Measurements from ENCODE around the gene UBIAD1. TPM values are rescaled to one million over a fixed set of nuclear protein-coding genes. Genes with fewer than 3 reads are reported as not detected.

Gene UBIAD1
- total and polyA plus RNA-seq, 2 of the 13 experiments (the other 11 are each of a cell fraction or from before 2014, with no cell fraction given): 16.9 to 20.4 TPM

- TF ChIP-seq, protein P1, sequence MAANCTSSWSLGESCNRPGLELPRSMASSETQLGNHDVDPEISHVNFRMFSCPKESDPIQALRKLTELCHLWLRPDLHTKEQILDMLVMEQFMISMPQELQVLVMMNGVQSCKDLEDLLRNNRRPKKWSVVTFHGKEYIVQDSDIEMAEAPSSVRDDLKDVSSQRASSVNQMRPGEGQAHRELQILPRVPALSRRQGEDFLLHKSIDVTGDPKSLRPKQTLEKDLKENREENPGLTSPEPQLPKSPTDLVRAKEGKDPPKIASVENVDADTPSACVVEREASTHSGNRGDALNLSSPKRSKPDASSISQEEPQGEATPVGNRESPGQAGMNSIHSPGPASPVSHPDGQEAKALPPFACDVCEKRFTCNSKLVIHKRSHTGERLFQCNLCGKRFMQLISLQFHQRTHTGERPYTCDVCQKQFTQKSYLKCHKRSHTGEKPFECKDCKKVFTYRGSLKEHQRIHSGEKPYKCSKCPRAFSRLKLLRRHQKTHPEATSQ (CRISPR knock-in tag; IDR thresholded peaks at IDR 0.05; ENCODE audit: borderline replicate concordance): no peak
- no peak for TF ChIP-seq NCOA5 (CRISPR knock-in tag; IDR thresholded peaks at IDR 0.05)
- no peak for TF ChIP-seq CSRNP2 (CRISPR knock-in tag; conservative IDR thresholded peaks at IDR 0.05; ENCODE audit: low read depth)
- no peak; the same call in 1 of the 2 replicates for TF ChIP-seq ELF4 (CRISPR knock-in tag; IDR thresholded peaks at IDR 0.05; ENCODE audit: borderline replicate concordance)
- TF ChIP-seq, protein P2, sequence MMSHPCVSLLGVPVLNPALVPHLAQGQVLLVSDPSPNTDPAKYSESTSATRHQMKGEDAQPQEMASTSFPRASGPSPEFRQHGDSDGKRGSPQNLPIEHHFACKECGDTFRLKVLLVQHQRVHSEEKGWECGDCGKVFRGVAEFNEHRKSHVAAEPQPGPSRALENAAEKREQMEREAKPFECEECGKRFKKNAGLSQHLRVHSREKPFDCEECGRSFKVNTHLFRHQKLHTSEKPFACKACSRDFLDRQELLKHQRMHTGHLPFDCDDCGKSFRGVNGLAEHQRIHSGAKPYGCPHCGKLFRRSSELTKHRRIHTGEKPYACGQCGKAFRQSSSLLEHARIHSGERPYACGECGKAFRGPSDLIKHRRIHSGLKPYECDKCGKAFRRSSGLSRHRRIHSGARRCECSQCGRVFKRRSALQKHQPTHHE (CRISPR knock-in tag; IDR thresholded peaks at IDR 0.05; ENCODE audit: borderline replicate concordance): no peak
- 0 out of 2 replicates have a peak, but pooled peaks have one; percentile 10 for TF ChIP-seq HCFC1 (IDR thresholded peaks at IDR 0.05; ENCODE audit: low read depth, low read length)
- TF ChIP-seq MIER2 (CRISPR knock-in tag; IDR thresholded peaks at IDR 0.05): no peak
- peak; percentile 22; the same call in 1 of the 2 replicates for TF ChIP-seq ETV6 (CRISPR knock-in tag; conservative IDR thresholded peaks at IDR 0.05)
- TF ChIP-seq, protein P3, sequence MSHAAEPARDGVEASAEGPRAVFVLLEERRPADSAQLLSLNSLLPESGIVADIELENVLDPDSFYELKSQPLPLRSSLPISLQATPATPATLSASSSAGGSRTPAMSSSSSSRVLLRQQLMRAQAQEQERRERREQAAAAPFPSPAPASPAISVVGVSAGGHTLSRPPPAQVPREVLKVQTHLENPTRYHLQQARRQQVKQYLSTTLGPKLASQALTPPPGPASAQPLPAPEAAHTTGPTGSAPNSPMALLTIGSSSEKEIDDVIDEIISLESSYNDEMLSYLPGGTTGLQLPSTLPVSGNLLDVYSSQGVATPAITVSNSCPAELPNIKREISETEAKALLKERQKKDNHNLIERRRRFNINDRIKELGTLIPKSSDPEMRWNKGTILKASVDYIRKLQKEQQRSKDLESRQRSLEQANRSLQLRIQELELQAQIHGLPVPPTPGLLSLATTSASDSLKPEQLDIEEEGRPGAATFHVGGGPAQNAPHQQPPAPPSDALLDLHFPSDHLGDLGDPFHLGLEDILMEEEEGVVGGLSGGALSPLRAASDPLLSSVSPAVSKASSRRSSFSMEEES (CRISPR knock-in tag; IDR thresholded peaks at IDR 0.05): peak; percentile 17; the same call in 1 of the 2 replicates
- TF ChIP-seq, protein P4, sequence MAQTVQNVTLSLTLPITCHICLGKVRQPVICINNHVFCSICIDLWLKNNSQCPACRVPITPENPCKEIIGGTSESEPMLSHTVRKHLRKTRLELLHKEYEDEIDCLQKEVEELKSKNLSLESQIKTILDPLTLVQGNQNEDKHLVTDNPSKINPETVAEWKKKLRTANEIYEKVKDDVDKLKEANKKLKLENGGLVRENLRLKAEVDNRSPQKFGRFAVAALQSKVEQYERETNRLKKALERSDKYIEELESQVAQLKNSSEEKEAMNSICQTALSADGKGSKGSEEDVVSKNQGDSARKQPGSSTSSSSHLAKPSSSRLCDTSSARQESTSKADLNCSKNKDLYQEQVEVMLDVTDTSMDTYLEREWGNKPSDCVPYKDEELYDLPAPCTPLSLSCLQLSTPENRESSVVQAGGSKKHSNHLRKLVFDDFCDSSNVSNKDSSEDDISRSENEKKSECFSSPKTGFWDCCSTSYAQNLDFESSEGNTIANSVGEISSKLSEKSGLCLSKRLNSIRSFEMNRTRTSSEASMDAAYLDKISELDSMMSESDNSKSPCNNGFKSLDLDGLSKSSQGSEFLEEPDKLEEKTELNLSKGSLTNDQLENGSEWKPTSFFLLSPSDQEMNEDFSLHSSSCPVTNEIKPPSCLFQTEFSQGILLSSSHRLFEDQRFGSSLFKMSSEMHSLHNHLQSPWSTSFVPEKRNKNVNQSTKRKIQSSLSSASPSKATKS (CRISPR knock-in tag; IDR thresholded peaks at IDR 0.05): no peak
- no peak for TF ChIP-seq NONO (IDR thresholded peaks at IDR 0.05)
- peak; percentile 87 for TF ChIP-seq NONO (CRISPR knock-in tag; conservative IDR thresholded peaks at IDR 0.05)
- no peak for TF ChIP-seq ZNF121 (CRISPR knock-in tag; IDR thresholded peaks at IDR 0.05)
- no peak for TF ChIP-seq ZBTB34 (CRISPR knock-in tag; IDR thresholded peaks at IDR 0.05)
- peak; percentile 88 for TF ChIP-seq ZNF761 (CRISPR knock-in tag; conservative IDR thresholded peaks at IDR 0.05)
- TF ChIP-seq FOSL1 (CRISPR knock-in tag; IDR thresholded peaks at IDR 0.05; ENCODE audit: borderline replicate concordance): no peak
These were observed at the start of gene UBIAD1 (continued) for GRCh38 chr1:11272832-11273594.

Data from HepG2 (cell line).